ENCODE data around the gene ENOX1. TPM values are rescaled to one million over a fixed set of nuclear protein-coding genes. Genes with fewer than 3 reads are reported as not detected.

ENOX1 gene
- polyA plus RNA-seq, 12 donors, result 8.0 to 13.5 (median 10.3) TPM; not detected in 1

GRCh38 chr13:43291287-43292060, 495.3 kb downstream of the ENOX1 start:
- DNase-seq, result no peak

GRCh38 chr13:43289470-43290255, 497.1 kb downstream of the ENOX1 start:
- no peak for DNase-seq

GRCh38 chr13:43286751-43287150, 500.0 kb downstream of the ENOX1 start:
- no peak for DNase-seq

- DNase-seq, result peak; percentile 86
Measured at GRCh38 chr13:43285933-43286597, 500.7 kb downstream of the ENOX1 start.

GRCh38 chr13:43284162-43284561, 502.6 kb downstream of the ENOX1 start:
- DNase-seq, result no peak

- no peak for DNase-seq
Measured at GRCh38 chr13:43279696-43280095, 507.1 kb downstream of the ENOX1 start.

GRCh38 chr13:43278127-43278526, 508.6 kb downstream of the ENOX1 start:
- DNase-seq, result no peak

GRCh38 chr13:43277142-43277541, 509.6 kb downstream of the ENOX1 start:
- DNase-seq, result no peak

GRCh38 chr13:43274881-43275280, 511.9 kb downstream of the ENOX1 start:
- no peak for DNase-seq

GRCh38 chr13:43273362-43273761, 513.4 kb downstream of the ENOX1 start:
- DNase-seq, result no peak

GRCh38 chr13:43272851-43273250, 513.9 kb downstream of the ENOX1 start:
- no peak for DNase-seq

GRCh38 chr13:43271152-43271551, 515.6 kb downstream of the ENOX1 start:
- no peak for DNase-seq

- DNase-seq, result no peak
Measured at GRCh38 chr13:43270130-43270830, 516.5 kb downstream of the ENOX1 start.

- DNase-seq, result peak; percentile 38
Measured at GRCh38 chr13:43269037-43269481, 517.7 kb downstream of the ENOX1 start.

- no peak for DNase-seq
Measured at GRCh38 chr13:43268632-43269031, 518.1 kb downstream of the ENOX1 start.

GRCh38 chr13:43267916-43268315, 518.9 kb downstream of the ENOX1 start:
- no peak for DNase-seq

GRCh38 chr13:43266936-43267615, 519.7 kb downstream of the ENOX1 start:
- DNase-seq, result no peak

- no peak for DNase-seq
Measured at GRCh38 chr13:43265028-43265427, 521.7 kb downstream of the ENOX1 start.

- DNase-seq, result no peak
Measured at GRCh38 chr13:43264458-43264857, 522.3 kb downstream of the ENOX1 start.

- no peak for DNase-seq
Measured at GRCh38 chr13:43263047-43263446, 523.7 kb downstream of the ENOX1 start.

GRCh38 chr13:43260999-43261398, 525.8 kb downstream of the ENOX1 start:
- no peak for DNase-seq

All from muscle of arm (tissue), 12 donors.